HepG2 (cell line): ENCODE data around the gene ARMC5. TPM values are rescaled to one million over a fixed set of nuclear protein-coding genes. Genes with fewer than 3 reads are reported as not detected.

Experiments
- ARID2 ChIP-seq: sonication (generic); formaldehyde crosslinking; IDR thresholded peaks from 2 replicates; pipeline ENCODE4 v1.8.1; 2022; ENCODE audit warnings: mild to moderate bottlenecking, missing genetic modification reagents, borderline replicate concordance
- ARID5B ChIP-seq: IDR thresholded peaks from 2 replicates; pipeline ENCODE4 v1.4.0; 2020; ENCODE audit warnings: mild to moderate bottlenecking, missing genetic modification reagents
- ATF2 ChIP-seq: sonication (generic); formaldehyde crosslinking; IDR thresholded peaks from 2 replicates; pipeline ENCODE4 v1.4.0; 2020; ENCODE audit warnings: missing genetic modification reagents
- ELF3 ChIP-seq: IDR thresholded peaks from 2 replicates; pipeline ENCODE4 v1.6.1; 2016; ENCODE audit warnings: missing genetic modification reagents, missing compliant biosample characterization
- FOXP4 ChIP-seq: sonication (generic); formaldehyde crosslinking; IDR thresholded peaks from 2 replicates; pipeline ENCODE4 v1.4.0; 2020; ENCODE audit warnings: missing genetic modification reagents
- GZF1 ChIP-seq: sonication (generic); formaldehyde crosslinking; IDR thresholded peaks from 2 replicates; pipeline ENCODE4 v1.5.1; 2020; ENCODE audit warnings: mild to moderate bottlenecking, missing genetic modification reagents
- KLF13 ChIP-seq: sonication (generic); formaldehyde crosslinking; IDR thresholded peaks from 2 replicates; pipeline ENCODE4 v1.4.0; 2020; ENCODE audit warnings: mild to moderate bottlenecking, missing genetic modification reagents
- LCORL ChIP-seq, 2 experiments: fragments of 450-650 bp in 1 of 2; sonication (generic) in 1 of 2; formaldehyde crosslinking in 1 of 2; IDR thresholded peaks; 2 replicates each; pipeline versions ENCODE4 v1.5.0 to v1.6.1; 2017 to 2020; ENCODE audit warnings: antibody characterized with exemption in 1 of 2, missing genetic modification reagents in 1 of 2
- PHB2 ChIP-seq: fragments of 450-650 bp; IDR thresholded peaks from 2 replicates; pipeline ENCODE4 v1.6.1; 2018; ENCODE audit not compliant: partially characterized antibody
- RBM39 ChIP-seq: fragments of 200-400 bp; formaldehyde crosslinking; IDR thresholded peaks from one replicate; pipeline ENCODE4 v1.6.1; 2018; ENCODE audit warnings: antibody characterized with exemption, mild to moderate bottlenecking, low read depth, low read length; ENCODE audit not compliant: poor library complexity, severe bottlenecking
- ZBED4 ChIP-seq: sonication (generic); formaldehyde crosslinking; IDR thresholded peaks from 2 replicates; pipeline ENCODE4 v1.4.0; 2020; ENCODE audit warnings: missing genetic modification reagents, borderline replicate concordance
- ZIK1 ChIP-seq: sonication (generic); formaldehyde crosslinking; IDR thresholded peaks from 2 replicates; pipeline ENCODE4 v1.5.0; 2020; ENCODE audit warnings: mild to moderate bottlenecking, low read depth, missing genetic modification reagents, borderline replicate concordance
- ZNF317 ChIP-seq: sonication (generic); formaldehyde crosslinking; IDR thresholded peaks from 2 replicates; pipeline ENCODE4 v1.5.0; 2020; ENCODE audit warnings: mild to moderate bottlenecking, missing genetic modification reagents
- ZNF562 ChIP-seq: sonication (generic); formaldehyde crosslinking; IDR thresholded peaks from 2 replicates; pipeline ENCODE4 v1.8.0; 2022; ENCODE audit warnings: missing genetic modification reagents, borderline replicate concordance
- ZNF850 ChIP-seq: sonication (generic); formaldehyde crosslinking; conservative IDR thresholded peaks from 2 replicates; pipeline ENCODE4 v1.9.0; 2021; ENCODE audit warnings: mild to moderate bottlenecking, missing genetic modification reagents
- polyA plus RNA-seq, 8 experiments: library from polyadenylated mRNA; depleted of rRNA in 3 of 8; stranded (reverse) in 7 of 8; unstranded in 1 of 8; fragments of >200 nt; fragmentation: Illumina TruSeq in 4 of 8; extraction: Trizol in 4 of 8; gene quantifications; 2 replicates each; pipeline versions ENCODE4 v1.2.1 to v1.2.3, GENCODE V29; 2011 to 2016; ENCODE audit warnings: low read depth in 4 of 8, missing spikeins in 1 of 8, mixed read lengths in 1 of 8; ENCODE audit not compliant: insufficient read depth in 1 of 8
- total RNA-seq, 5 experiments: library from RNA; depleted of rRNA; stranded (reverse); fragments of >200 nt; fragmentation: Illumina TruSeq; extraction: Trizol; gene quantifications; 2 replicates each; pipeline ENCODE4 v1.2.3, GENCODE V29; 2016; ENCODE audit warnings: low read depth in 1 of 5

The ARMC5 gene
- total and polyA plus RNA-seq, 2 of the 13 experiments (the other 11 are each of a cell fraction or from before 2014, with no cell fraction given), result 10.8 to 22.3 TPM

GRCh38 chr16:31484491-31485171 is 25.3 kb downstream of the ARMC5 start (continued):
- peak; percentile 84 for TF ChIP-seq ELF3 (CRISPR knock-in tag)
- peak; percentile 91 for TF ChIP-seq ZBED4 (CRISPR knock-in tag)
- no peak for TF ChIP-seq RBM39
- peak; percentile 61; the same call in 1 of the 2 replicates for TF ChIP-seq ZIK1 (CRISPR knock-in tag)
- TF ChIP-seq FOXP4 (CRISPR knock-in tag), result peak; percentile 69
- no peak for TF ChIP-seq LCORL (IDR thresholded peaks at IDR 0.05)
- no peak for TF ChIP-seq LCORL (CRISPR knock-in tag; IDR thresholded peaks at IDR 0.05)
- no peak for TF ChIP-seq KLF13 (CRISPR knock-in tag)
- TF ChIP-seq GZF1, result peak; percentile 69
- TF ChIP-seq ZNF850, result no peak
- TF ChIP-seq ARID5B (CRISPR knock-in tag), result peak; percentile 66
- no peak for TF ChIP-seq ZNF562
- TF ChIP-seq ZNF317 (CRISPR knock-in tag), result no peak
- TF ChIP-seq PHB2, result no peak
- no peak for TF ChIP-seq ARID2 (CRISPR knock-in tag)
- peak; percentile 44; the same call in 1 of the 2 replicates for TF ChIP-seq ATF2
